Measurements from ENCODE around the gene MAML2. TPM values are rescaled to one million over a fixed set of nuclear protein-coding genes. Genes with fewer than 3 reads are reported as not detected.

Gene MAML2
- total and polyA plus RNA-seq, 2 experiments from 2014 or later, result 4.7 to 15.3 TPM

DNA sequence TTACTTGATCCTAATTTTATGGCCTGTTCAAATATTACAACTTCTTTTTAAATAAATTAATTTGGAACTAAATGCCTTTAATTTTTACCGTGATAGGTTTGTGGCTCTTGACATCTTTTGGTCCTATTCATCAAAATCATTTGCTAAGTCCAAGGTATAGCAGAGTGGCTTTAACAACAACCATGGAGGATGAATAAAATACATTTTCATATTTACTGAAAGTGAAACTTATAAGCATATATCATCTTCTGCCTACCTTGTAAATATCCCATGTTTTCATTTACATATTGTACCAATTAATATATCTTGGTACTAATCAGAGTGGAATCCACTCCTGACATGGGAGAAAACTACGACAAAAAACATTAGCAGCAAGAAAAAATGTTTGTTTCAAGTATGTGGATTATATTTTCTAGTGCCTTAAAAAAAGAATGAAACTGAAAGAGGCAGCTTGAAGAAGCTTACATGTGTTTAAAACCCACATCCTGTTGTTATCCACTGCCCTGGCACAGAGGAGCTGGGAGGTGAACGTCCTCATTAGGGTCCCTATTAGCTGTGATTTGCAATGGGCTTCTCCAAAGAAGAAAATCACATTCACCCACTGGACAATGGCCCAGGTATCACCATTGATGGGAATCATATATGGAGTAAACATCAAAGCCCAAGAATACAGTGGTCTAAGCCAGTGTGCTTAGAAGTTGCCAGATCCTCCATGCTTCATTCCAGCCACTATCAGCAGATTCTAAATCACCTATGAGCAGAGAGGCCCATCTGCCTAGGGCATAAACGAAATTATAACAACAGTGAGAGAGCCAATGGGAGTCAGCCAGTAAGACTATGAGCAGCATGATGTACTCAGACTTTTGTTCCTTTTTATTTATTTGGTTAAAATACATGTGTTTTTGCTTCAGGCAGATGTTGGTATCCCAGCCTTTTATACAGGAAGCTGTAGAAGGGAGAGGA lies 84.7 kb downstream of the MAML2 start:
- no peak for DNase-seq (ENCODE audit: low spot score)
- H3K79me2 ChIP-seq, result peaks cover 62% of the 10 kb centered on the region

GRCh38 chr11:96257036-96257435 lies 86.0 kb downstream of the MAML2 start:
- no peaks in the 10 kb centered on the region for H3K27me3 ChIP-seq
- no peak overlapping the region for H2AFZ ChIP-seq
- DNase-seq (ENCODE audit: low spot score), result no peak
- no peak overlapping the region for H3K4me3 ChIP-seq
- H3K4me2 ChIP-seq, result peak overlapping the region; percentile 20
- peaks cover 64% of the 10 kb centered on the region for H3K79me2 ChIP-seq
- H3K36me3 ChIP-seq (replicated peaks; ENCODE audit: insufficient read depth, low read depth), result no peaks in the 10 kb centered on the region
- H3K4me1 ChIP-seq (ENCODE audit: insufficient read depth), result peaks cover 35% of the 10 kb centered on the region
- H3K9me3 ChIP-seq (ENCODE audit: low read depth), result no peaks in the 10 kb centered on the region
- H3K9me2 ChIP-seq (replicated peaks; ENCODE audit: insufficient read depth), result no peaks in the 10 kb centered on the region
- no peaks in the 10 kb centered on the region for H4K20me1 ChIP-seq (ENCODE audit: insufficient read depth, poor library complexity, severe bottlenecking)
- TF ChIP-seq, protein P1, sequence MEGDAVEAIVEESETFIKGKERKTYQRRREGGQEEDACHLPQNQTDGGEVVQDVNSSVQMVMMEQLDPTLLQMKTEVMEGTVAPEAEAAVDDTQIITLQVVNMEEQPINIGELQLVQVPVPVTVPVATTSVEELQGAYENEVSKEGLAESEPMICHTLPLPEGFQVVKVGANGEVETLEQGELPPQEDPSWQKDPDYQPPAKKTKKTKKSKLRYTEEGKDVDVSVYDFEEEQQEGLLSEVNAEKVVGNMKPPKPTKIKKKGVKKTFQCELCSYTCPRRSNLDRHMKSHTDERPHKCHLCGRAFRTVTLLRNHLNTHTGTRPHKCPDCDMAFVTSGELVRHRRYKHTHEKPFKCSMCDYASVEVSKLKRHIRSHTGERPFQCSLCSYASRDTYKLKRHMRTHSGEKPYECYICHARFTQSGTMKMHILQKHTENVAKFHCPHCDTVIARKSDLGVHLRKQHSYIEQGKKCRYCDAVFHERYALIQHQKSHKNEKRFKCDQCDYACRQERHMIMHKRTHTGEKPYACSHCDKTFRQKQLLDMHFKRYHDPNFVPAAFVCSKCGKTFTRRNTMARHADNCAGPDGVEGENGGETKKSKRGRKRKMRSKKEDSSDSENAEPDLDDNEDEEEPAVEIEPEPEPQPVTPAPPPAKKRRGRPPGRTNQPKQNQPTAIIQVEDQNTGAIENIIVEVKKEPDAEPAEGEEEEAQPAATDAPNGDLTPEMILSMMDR (IDR thresholded peaks at IDR 0.05; ENCODE audit: poor library complexity), result no peak
- TF ChIP-seq EZH2 (IDR thresholded peaks at IDR 0.05; ENCODE audit: borderline replicate concordance) (no peak), EZH2phosphoT487 (IDR thresholded peaks at IDR 0.05; ENCODE audit: low read depth, severe bottlenecking, unreplicated experiment) (no peak)
- peak overlapping the region; percentile 62 for H3K27ac ChIP-seq

More for the DNA sequence above, 84.7 kb downstream of the MAML2 start:
- Histone ChIP-seq H3K27me3 (no peaks in the 10 kb centered on the region), H3K27ac (peak overlapping the region; percentile 74), H3K4me2 (no peak overlapping the region), H3K36me3 (replicated peaks; ENCODE audit: insufficient read depth, low read depth) (no peaks in the 10 kb centered on the region), H3K4me1 (ENCODE audit: insufficient read depth) (peaks cover 35% of the 10 kb centered on the region), H3K4me3 (no peak overlapping the region), H2AFZ (no peak overlapping the region), H4K20me1 (ENCODE audit: insufficient read depth, poor library complexity, severe bottlenecking) (no peaks in the 10 kb centered on the region), H3K9me2 (replicated peaks; ENCODE audit: insufficient read depth) (no peaks in the 10 kb centered on the region), H3K9me3 (ENCODE audit: low read depth) (no peaks in the 10 kb centered on the region)
- TF ChIP-seq EZH2 (IDR thresholded peaks at IDR 0.05; ENCODE audit: borderline replicate concordance) (no peak), EZH2phosphoT487 (IDR thresholded peaks at IDR 0.05; ENCODE audit: low read depth, severe bottlenecking, unreplicated experiment) (no peak)
- TF ChIP-seq, protein P1 (IDR thresholded peaks at IDR 0.05; ENCODE audit: poor library complexity), result no peak
- WGBS (ENCODE audit: low lambda C conversion rate, missing lambda C conversion rate), result 55% methylated on average over 4 of the region's 4 CpGs

DNA sequence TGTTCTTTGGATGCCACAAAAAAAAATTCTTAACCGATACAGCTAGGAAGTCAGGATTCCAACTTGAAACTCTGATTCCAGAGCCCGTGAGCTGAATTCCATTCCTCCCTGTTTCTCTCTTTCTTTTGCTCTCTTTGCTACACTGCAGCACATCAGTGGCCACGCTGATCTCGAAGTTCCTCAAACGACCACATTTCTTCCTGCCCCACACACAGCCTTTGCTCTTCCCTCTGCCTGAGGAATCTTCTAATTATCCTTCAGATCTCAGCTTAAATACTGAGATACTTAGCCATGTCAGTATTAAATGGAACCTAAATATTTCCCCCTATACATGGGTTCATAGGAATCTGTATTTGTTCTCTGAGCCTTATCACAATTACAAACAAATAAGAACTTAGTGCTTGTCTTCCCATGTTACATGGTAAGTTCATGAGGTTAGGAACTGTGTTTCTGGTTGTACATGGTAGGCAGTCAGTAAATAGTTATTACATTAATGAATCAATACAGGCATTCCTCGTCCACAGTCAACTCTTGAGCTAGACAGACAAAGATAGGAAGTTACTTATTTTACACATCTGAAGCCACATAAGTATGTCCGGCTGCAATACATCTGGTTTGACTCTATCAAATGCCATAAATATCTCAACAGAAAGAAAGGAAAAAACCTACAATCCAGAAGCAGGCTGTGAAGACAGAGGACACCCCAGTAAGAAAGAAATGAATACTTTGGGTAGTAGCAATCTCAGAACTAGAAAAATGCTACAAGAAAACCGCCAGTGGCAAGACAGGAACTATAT lies 86.6 kb downstream of the MAML2 start:
- Histone ChIP-seq H3K4me1 (ENCODE audit: insufficient read depth) (peaks cover 35% of the 10 kb centered on the region), H3K4me3 (no peak overlapping the region), H4K20me1 (ENCODE audit: insufficient read depth, poor library complexity, severe bottlenecking) (no peaks in the 10 kb centered on the region), H2AFZ (no peak overlapping the region), H3K79me2 (peaks cover 62% of the 10 kb centered on the region), H3K27ac (peak overlapping the region; percentile 62), H3K9me3 (ENCODE audit: low read depth) (no peaks in the 10 kb centered on the region), H3K4me2 (peak overlapping the region; percentile 20), H3K36me3 (replicated peaks; ENCODE audit: insufficient read depth, low read depth) (no peaks in the 10 kb centered on the region), H3K27me3 (no peaks in the 10 kb centered on the region), H3K9me2 (replicated peaks; ENCODE audit: insufficient read depth) (no peaks in the 10 kb centered on the region)
- TF ChIP-seq, protein P1 (IDR thresholded peaks at IDR 0.05; ENCODE audit: poor library complexity), result no peak
- no peak for TF ChIP-seq EZH2phosphoT487 (IDR thresholded peaks at IDR 0.05; ENCODE audit: low read depth, severe bottlenecking, unreplicated experiment)
- TF ChIP-seq EZH2 (IDR thresholded peaks at IDR 0.05; ENCODE audit: borderline replicate concordance), result no peak
- DNase-seq (ENCODE audit: low spot score), result no peak
- WGBS (ENCODE audit: low lambda C conversion rate, missing lambda C conversion rate), result 70% methylated on average over 8 of the region's 8 CpGs

All from hepatocyte (in vitro differentiated cells).